ENCODE data around the gene ATP6V1B1.

DNA sequence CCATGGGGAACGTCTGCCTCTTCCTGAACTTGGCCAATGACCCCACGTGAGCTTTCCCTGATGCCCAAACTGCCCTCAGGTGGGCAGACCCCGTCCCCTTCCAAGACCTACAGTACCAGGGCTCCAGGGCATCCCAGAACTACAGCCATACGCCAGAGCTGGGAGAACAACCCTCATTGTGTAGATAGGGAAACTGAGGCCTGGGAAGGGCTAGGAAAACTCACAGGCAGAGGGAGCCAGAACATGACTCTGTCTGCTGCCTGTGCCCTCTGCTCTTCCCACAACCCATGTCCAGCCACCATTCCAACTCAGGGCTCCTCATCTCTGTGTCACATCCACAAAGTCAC is 25.9 kb downstream of the ATP6V1B1 start:
- no peak for TF ChIP-seq EZH2phosphoT487 (IDR thresholded peaks at IDR 0.05; ENCODE audit: borderline replicate concordance)
- TF ChIP-seq, protein P1, sequence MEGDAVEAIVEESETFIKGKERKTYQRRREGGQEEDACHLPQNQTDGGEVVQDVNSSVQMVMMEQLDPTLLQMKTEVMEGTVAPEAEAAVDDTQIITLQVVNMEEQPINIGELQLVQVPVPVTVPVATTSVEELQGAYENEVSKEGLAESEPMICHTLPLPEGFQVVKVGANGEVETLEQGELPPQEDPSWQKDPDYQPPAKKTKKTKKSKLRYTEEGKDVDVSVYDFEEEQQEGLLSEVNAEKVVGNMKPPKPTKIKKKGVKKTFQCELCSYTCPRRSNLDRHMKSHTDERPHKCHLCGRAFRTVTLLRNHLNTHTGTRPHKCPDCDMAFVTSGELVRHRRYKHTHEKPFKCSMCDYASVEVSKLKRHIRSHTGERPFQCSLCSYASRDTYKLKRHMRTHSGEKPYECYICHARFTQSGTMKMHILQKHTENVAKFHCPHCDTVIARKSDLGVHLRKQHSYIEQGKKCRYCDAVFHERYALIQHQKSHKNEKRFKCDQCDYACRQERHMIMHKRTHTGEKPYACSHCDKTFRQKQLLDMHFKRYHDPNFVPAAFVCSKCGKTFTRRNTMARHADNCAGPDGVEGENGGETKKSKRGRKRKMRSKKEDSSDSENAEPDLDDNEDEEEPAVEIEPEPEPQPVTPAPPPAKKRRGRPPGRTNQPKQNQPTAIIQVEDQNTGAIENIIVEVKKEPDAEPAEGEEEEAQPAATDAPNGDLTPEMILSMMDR (conservative IDR thresholded peaks at IDR 0.05; ENCODE audit: low read length), result no peak

Measured in Loucy (cell line).